Activated CD8-positive, alpha-beta T cell treated with anti-CD3 and anti-CD28 coated beads for 36 hours (primary cell): Measurements from ENCODE around the gene ADCYAP1R1. TPM values are rescaled to one million over a fixed set of nuclear protein-coding genes. Genes with fewer than 3 reads are reported as not detected.

Source experiments
- ATAC-seq: fragments of 200-7000 bp; cut with Tn5 transposase; one replicate; pipeline ENCODE4 v1.10.0; 2021; ENCODE audit warnings: mild to moderate bottlenecking, moderate library complexity
- CTCF ChIA-PET: fragments of 350-600 bp; sonication (Branson Sonifier 250); formaldehyde crosslinking; loops from one replicate; lab custom pipeline; 2021; ENCODE audit warnings: antibody characterized with exemption; lab: Charles Lee
- POLR2A ChIA-PET: fragments of 350-600 bp; sonication (Branson Sonifier 250); formaldehyde crosslinking; loops from one replicate; lab custom pipeline; 2021; ENCODE audit warnings: antibody characterized with exemption; lab: Charles Lee
- DNase-seq: peaks from one replicate; pipeline ENCODE4 v3.0.0-alpha.2; 2020
- H3K27ac Mint-ChIP-seq: one replicate; pipeline ENCODE4 v1.8.0; 2021; ENCODE audit warnings: mild to moderate bottlenecking, mixed read lengths
- H3K27me3 Mint-ChIP-seq: one replicate; pipeline ENCODE4 v1.8.0; 2021; ENCODE audit warnings: mixed read lengths
- H3K36me3 Mint-ChIP-seq: one replicate; pipeline ENCODE4 v1.8.0; 2021; ENCODE audit warnings: low read depth, mixed read lengths
- H3K4me1 Mint-ChIP-seq: one replicate; pipeline ENCODE4 v1.8.0; 2021; ENCODE audit warnings: low read depth, mixed read lengths
- H3K4me3 Mint-ChIP-seq: one replicate; pipeline ENCODE4 v1.8.0; 2021; ENCODE audit warnings: mild to moderate bottlenecking, moderate library complexity, mixed read lengths
- H3K9me3 Mint-ChIP-seq: one replicate; pipeline ENCODE4 v1.8.0; 2021; ENCODE audit warnings: mixed read lengths
- CTCF ChIP-seq: fragments of 200-600 bp; IDR thresholded peaks from one replicate; pipeline ENCODE4 v1.8.0; 2022; ENCODE audit warnings: antibody characterized with exemption, mild to moderate bottlenecking
- intact Hi-C: fragments of 100-400 bp; cut with micrococcal nuclease; formaldehyde crosslinking; loops from one replicate; pipeline ENCODE4 v1.10.0; 2022
- total RNA-seq, 2 experiments: library from RNA; stranded (reverse); gene quantifications; one replicate each; pipeline ENCODE4 v1.2.3, GENCODE V29; 2021

The ADCYAP1R1 gene
- total RNA-seq, 2 experiments from 2014 or later = not detected

- intact Hi-C loops = no loop called here
- H3K4me1 Mint-ChIP-seq = no peaks in the 10 kb centered on the region
- H3K27me3 Mint-ChIP-seq = peaks cover 3% of the 10 kb centered on the region
- DNase-seq (no peak), ATAC-seq (no peak)
- POLR2A ChIA-PET = no interaction called here
- CTCF ChIA-PET = interaction anchor here (1.3 kb wide), 1 partner anchor 23 kb away, joined by 4 read pairs; no protein-coding TSS in a partner anchor
- H3K27ac Mint-ChIP-seq = no peak overlapping the region
- TF ChIP-seq CTCF = no peak
- no peaks in the 10 kb centered on the region for H3K36me3 Mint-ChIP-seq
- no peak overlapping the region for H3K4me3 Mint-ChIP-seq
- no peaks in the 10 kb centered on the region for H3K9me3 Mint-ChIP-seq
Observed at GRCh38 chr7:31099451-31100444, 47.6 kb downstream of the ADCYAP1R1 start.

GRCh38 chr7:31100445-31100844, 48.3 kb downstream of the ADCYAP1R1 start:
- no peak for TF ChIP-seq CTCF
- no peaks in the 10 kb centered on the region for H3K9me3 Mint-ChIP-seq
- no peak overlapping the region for H3K27ac Mint-ChIP-seq
- CTCF ChIA-PET = interaction anchor here (1.3 kb wide), 1 partner anchor 22 kb away, joined by 4 read pairs; no protein-coding TSS in a partner anchor
- intact Hi-C loops = no loop called here
- H3K27me3 Mint-ChIP-seq = peaks cover 1% of the 10 kb centered on the region
- no peaks in the 10 kb centered on the region for H3K4me1 Mint-ChIP-seq
- ATAC-seq = no peak
- H3K36me3 Mint-ChIP-seq = no peaks in the 10 kb centered on the region
- POLR2A ChIA-PET = no interaction called here
- no peak for DNase-seq
- H3K4me3 Mint-ChIP-seq = no peak overlapping the region

- CTCF ChIA-PET = interaction anchor here (2.6 kb wide), 1 partner anchor 21 kb away, joined by 13 read pairs; no protein-coding TSS in a partner anchor
- ATAC-seq = no peak
- Mint-ChIP-seq H3K27me3 (peaks cover 1% of the 10 kb centered on the region), H3K27ac (no peak overlapping the region), H3K36me3 (no peaks in the 10 kb centered on the region), H3K9me3 (no peaks in the 10 kb centered on the region), H3K4me3 (no peak overlapping the region), H3K4me1 (no peaks in the 10 kb centered on the region)
- TF ChIP-seq CTCF = no peak
- intact Hi-C loops = no loop called here
- DNase-seq = no peak
- POLR2A ChIA-PET = interaction anchor here (0.9 kb wide), 1 partner anchor 45 kb away, joined by 3 read pairs; no protein-coding TSS in a partner anchor
Observed at GRCh38 chr7:31100871-31101270, 48.8 kb downstream of the ADCYAP1R1 start.

- CTCF ChIA-PET = interaction anchor here (0.8 to 2.6 kb wide), 2 partner anchors 21 to 118 kb away, joined by 3 to 13 read pairs; no protein-coding TSS in a partner anchor
- no peaks in the 10 kb centered on the region for H3K4me1 Mint-ChIP-seq
- no peak overlapping the region for H3K4me3 Mint-ChIP-seq
- TF ChIP-seq CTCF = no peak
- peaks cover 1% of the 10 kb centered on the region for H3K27me3 Mint-ChIP-seq
- H3K36me3 Mint-ChIP-seq = no peaks in the 10 kb centered on the region
- intact Hi-C loops = no loop called here
- no peak for ATAC-seq
- DNase-seq = no peak
- H3K27ac Mint-ChIP-seq = no peak overlapping the region
- H3K9me3 Mint-ChIP-seq = no peaks in the 10 kb centered on the region
- POLR2A ChIA-PET = interaction anchor here (0.9 kb wide), 1 partner anchor 46 kb away, joined by 3 read pairs; no protein-coding TSS in a partner anchor
Observed at GRCh38 chr7:31101544-31101943, 49.4 kb downstream of the ADCYAP1R1 start.
